ENCODE data around the gene CNTN4. TPM values are rescaled to one million over a fixed set of nuclear protein-coding genes. Genes with fewer than 3 reads are reported as not detected.

The CNTN4 gene
- total and polyA plus RNA-seq, 2 of the 8 experiments (the other 6 are each of a cell fraction or from before 2014, with no cell fraction given): 0.41 to 2.2 TPM

DNA sequence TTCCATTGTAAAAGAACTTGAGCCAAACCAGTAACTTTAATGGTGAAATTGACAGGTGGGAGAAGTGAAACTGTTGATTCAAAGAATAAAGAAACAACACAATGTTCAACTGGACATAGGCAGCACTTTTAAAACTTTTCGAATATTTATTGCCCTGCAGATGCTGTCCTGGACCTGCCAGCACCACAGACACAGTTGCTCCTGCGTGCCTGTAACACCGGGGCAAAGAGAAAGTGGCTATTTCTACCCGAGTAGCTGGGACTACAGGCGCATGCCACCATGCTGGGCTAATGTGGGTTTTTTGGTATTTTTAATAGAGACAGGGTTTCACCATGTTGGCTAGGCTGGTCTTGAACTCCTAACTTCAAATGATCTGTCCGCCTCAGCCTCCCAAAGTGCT is 1004.1 kb downstream of the CNTN4 start (continued):
- TF ChIP-seq CBX5 (IDR thresholded peaks at IDR 0.05; ENCODE audit: low read depth, low read length): no peak
